ENCODE measurements around the gene ACSS3.

DNA sequence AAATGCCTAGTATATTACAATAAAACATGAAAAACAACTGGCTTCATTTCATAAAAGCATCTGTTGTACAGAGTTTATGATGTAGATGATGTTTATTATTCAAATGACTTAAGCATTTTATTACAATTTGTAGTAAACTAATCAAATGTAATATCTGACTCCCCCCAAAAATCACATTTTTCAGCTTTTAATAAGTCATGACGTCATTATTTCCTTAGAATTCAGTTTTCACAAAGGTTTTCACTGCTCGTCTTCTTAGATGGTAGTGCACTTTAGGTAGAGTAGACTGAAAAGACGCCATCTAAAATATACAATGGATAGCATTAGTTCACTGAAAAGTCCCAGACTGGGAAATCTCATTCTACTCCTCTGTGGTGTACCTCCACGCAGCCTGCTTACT lies 181.5 kb downstream of the ACSS3 start:
- TF ChIP-seq CTCF (IDR thresholded peaks at IDR 0.05) (no peak), POLR2AphosphoS5 (IDR thresholded peaks at IDR 0.05) (no peak), EP300 (IDR thresholded peaks at IDR 0.05) (no peak)

Measured in stomach (tissue), 4 donors.